Nephron (organoid): Measurements from ENCODE around the gene MAIP1.
A peak's percentile ranks its signal among the peaks of the same experiment; 100 is the strongest.

Source experiments
- H3K27ac Mint-ChIP-seq, 3 experiments: 2 replicates each; pipeline ENCODE4 v1.8.0; 2020; ENCODE audit warnings: mixed read lengths in 3 of 3, mild to moderate bottlenecking in 2 of 3, moderate library complexity in 1 of 3
- H3K27me3 Mint-ChIP-seq: 2 replicates; pipeline ENCODE4 v1.8.0; 2021; ENCODE audit warnings: low read depth, mild to moderate bottlenecking, moderate library complexity, mixed read lengths
- H3K36me3 Mint-ChIP-seq: 2 replicates; pipeline ENCODE4 v1.8.0; 2020; ENCODE audit warnings: low read depth, mixed read lengths
- H3K4me1 Mint-ChIP-seq: 2 replicates; pipeline ENCODE4 v1.8.0; 2020; ENCODE audit warnings: mixed read lengths
- H3K4me3 Mint-ChIP-seq, 3 experiments: 2 replicates each; pipeline ENCODE4 v1.8.0; 2020; ENCODE audit warnings: mild to moderate bottlenecking in 3 of 3, mixed read lengths in 3 of 3, moderate library complexity in 2 of 3
- H3K9me3 Mint-ChIP-seq: 2 replicates; pipeline ENCODE4 v1.8.0; 2020; ENCODE audit warnings: mixed read lengths
- CTCF ChIP-seq, 3 experiments: fragments of 200-600 bp; sonication (generic); IDR thresholded peaks; one replicate each; pipeline ENCODE4 v1.5.0; 2021; ENCODE audit warnings: antibody characterized with exemption in 3 of 3; ENCODE audit not compliant: unreplicated experiment in 3 of 3

MAIP1 gene

DNA sequence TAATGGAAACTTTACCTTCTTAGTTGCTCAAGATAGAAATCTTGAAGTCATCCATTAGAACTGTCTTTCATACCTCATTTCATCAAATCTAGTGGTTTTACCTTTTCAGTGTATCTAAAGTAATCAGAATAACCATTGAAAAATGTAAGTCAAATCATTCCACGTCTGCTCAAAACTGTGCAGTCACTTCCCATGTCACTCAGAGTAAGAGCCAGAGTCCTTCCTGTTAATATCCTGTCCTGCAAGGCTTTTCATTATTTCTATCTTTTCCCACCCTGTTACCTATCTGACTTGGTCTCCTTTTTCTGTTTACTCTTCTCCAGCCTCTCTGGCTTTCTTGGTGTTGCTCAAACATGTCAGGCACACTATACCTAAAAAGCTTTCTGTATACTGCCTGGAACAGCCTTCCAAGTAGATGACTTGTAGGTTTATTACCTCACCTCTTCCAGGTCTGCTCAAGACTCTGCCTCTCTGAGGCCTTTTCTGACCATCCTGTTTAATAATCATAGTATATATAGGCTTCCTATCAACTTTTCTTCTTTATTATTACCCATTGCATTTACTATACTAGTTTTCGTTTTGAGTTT lies 40.9 kb upstream of the MAIP1 start:
- Mint-ChIP-seq H3K4me1 (peaks cover 30% of the 10 kb centered on the region), H3K36me3 (peaks cover 49% of the 10 kb centered on the region), H3K9me3 (peaks cover 18% of the 10 kb centered on the region), H3K27ac (no peak overlapping the region), H3K27me3 (no peaks in the 10 kb centered on the region), H3K4me3 (peak overlapping the region; percentile 35 to 68 (median 52))
- TF ChIP-seq CTCF (IDR thresholded peaks at IDR 0.05; ENCODE audit: unreplicated experiment in 3 of 3): no peak

- no peak overlapping the region for H3K4me3 Mint-ChIP-seq
- no peak overlapping the region for H3K27ac Mint-ChIP-seq
- TF ChIP-seq CTCF (IDR thresholded peaks at IDR 0.05; ENCODE audit: unreplicated experiment in 3 of 3): no peak
- H3K4me1 Mint-ChIP-seq: peaks cover 17% of the 10 kb centered on the region
- H3K36me3 Mint-ChIP-seq: peaks cover 61% of the 10 kb centered on the region
- peaks cover 18% of the 10 kb centered on the region for H3K9me3 Mint-ChIP-seq
- H3K27me3 Mint-ChIP-seq: no peaks in the 10 kb centered on the region
Observed at GRCh38 chr2:199916980-199917379, 38.4 kb upstream of the MAIP1 start.

DNA sequence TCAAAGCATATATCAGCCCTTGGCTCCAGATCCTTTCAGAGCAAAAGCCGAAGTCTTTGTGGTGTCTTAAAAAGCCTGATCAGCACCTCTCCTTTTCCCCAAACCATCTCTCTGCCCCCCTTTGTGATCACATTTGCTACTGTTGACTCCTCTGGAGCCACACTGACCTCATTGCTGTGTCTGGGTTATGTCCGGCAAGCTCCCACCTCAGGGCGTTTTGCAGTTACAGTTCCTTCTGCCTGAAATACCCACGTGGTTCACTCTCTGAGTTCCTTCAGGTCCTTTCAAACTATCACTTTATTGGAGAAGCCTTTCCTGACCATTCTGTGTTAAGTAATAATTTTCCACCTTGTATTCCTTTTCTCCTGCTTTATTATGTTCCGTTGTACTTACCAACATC lies 32.5 kb upstream of the MAIP1 start:
- Mint-ChIP-seq H3K4me1 (peaks cover 6% of the 10 kb centered on the region), H3K4me3 (no peak overlapping the region), H3K27ac (peak overlapping the region in 1 of 3 experiments; percentile 75), H3K9me3 (peaks cover 3% of the 10 kb centered on the region), H3K36me3 (peaks cover 46% of the 10 kb centered on the region), H3K27me3 (no peaks in the 10 kb centered on the region)
- TF ChIP-seq CTCF (IDR thresholded peaks at IDR 0.05; ENCODE audit: unreplicated experiment in 3 of 3): no peak

- H3K36me3 Mint-ChIP-seq: peaks cover 42% of the 10 kb centered on the region
- peaks cover 6% of the 10 kb centered on the region for H3K4me1 Mint-ChIP-seq
- H3K9me3 Mint-ChIP-seq: no peaks in the 10 kb centered on the region
- H3K27me3 Mint-ChIP-seq: no peaks in the 10 kb centered on the region
- no peak for TF ChIP-seq CTCF (IDR thresholded peaks at IDR 0.05; ENCODE audit: unreplicated experiment in 3 of 3)
- H3K4me3 Mint-ChIP-seq: no peak overlapping the region
- H3K27ac Mint-ChIP-seq: no peak overlapping the region
Observed at GRCh38 chr2:199923924-199924323, 31.5 kb upstream of the MAIP1 start.

- H3K27ac Mint-ChIP-seq: no peak overlapping the region
- H3K27me3 Mint-ChIP-seq: no peaks in the 10 kb centered on the region
- no peak overlapping the region for H3K4me3 Mint-ChIP-seq
- H3K36me3 Mint-ChIP-seq: peaks cover 47% of the 10 kb centered on the region
- TF ChIP-seq CTCF (IDR thresholded peaks at IDR 0.05; ENCODE audit: unreplicated experiment in 3 of 3): no peak
- no peaks in the 10 kb centered on the region for H3K9me3 Mint-ChIP-seq
- peaks cover 6% of the 10 kb centered on the region for H3K4me1 Mint-ChIP-seq
Observed at GRCh38 chr2:199926806-199927205, 28.6 kb upstream of the MAIP1 start.

DNA sequence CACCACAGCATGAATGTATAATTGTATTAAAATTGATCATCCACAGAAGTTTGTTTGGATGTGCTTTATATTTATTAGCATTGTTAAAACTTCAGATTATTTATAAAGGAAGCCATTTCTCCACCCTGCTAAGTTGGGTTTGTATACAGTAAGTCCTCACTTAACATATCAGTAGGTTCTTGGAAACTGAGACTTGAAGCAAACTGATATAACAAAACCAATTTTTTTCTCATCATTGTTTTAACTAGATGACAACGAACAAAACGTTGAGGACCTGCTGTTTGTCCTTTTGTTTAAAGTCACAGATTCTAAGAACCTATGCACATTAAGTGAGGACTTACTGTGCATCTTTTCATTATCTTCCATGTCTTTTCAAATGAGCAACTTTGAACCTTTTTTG lies 27.2 kb upstream of the MAIP1 start:
- Mint-ChIP-seq H3K4me1 (peaks cover 6% of the 10 kb centered on the region), H3K9me3 (no peaks in the 10 kb centered on the region), H3K27ac (no peak overlapping the region), H3K4me3 (no peak overlapping the region), H3K36me3 (peaks cover 48% of the 10 kb centered on the region), H3K27me3 (no peaks in the 10 kb centered on the region)
- no peak for TF ChIP-seq CTCF (IDR thresholded peaks at IDR 0.05; ENCODE audit: unreplicated experiment in 3 of 3)
